Activated CD4-positive, alpha-beta T cell treated with anti-CD3 and anti-CD28 coated beads for 36 hours (primary cell): Measurements from ENCODE around the gene KCTD12. TPM values are rescaled to one million over a fixed set of nuclear protein-coding genes. Genes with fewer than 3 reads are reported as not detected.

Experiments
- ATAC-seq: fragments of 200-7000 bp; cut with Tn5 transposase; one replicate; pipeline ENCODE4 v1.10.0; 2021; ENCODE audit warnings: mild to moderate bottlenecking, moderate library complexity
- CTCF ChIA-PET: fragments of 350-600 bp; sonication (Branson Sonifier 250); formaldehyde crosslinking; loops from one replicate; lab custom pipeline; 2021; ENCODE audit warnings: antibody characterized with exemption; lab: Charles Lee
- POLR2A ChIA-PET: fragments of 350-600 bp; sonication (Branson Sonifier 250); formaldehyde crosslinking; loops from one replicate; lab custom pipeline; 2021; ENCODE audit warnings: antibody characterized with exemption, inconsistent platforms; lab: Charles Lee
- DNase-seq: peaks from one replicate; pipeline ENCODE4 v3.0.0-alpha.2; 2020
- H3K27ac Mint-ChIP-seq: one replicate; pipeline ENCODE4 v1.8.0; 2021; ENCODE audit warnings: mixed read lengths
- H3K27me3 Mint-ChIP-seq: one replicate; pipeline ENCODE4 v1.8.0; 2021; ENCODE audit warnings: mixed read lengths
- H3K36me3 Mint-ChIP-seq: one replicate; pipeline ENCODE4 v1.8.0; 2021; ENCODE audit warnings: low read depth, mixed read lengths
- H3K4me1 Mint-ChIP-seq: one replicate; pipeline ENCODE4 v1.8.0; 2021; ENCODE audit warnings: mixed read lengths
- H3K4me3 Mint-ChIP-seq: one replicate; pipeline ENCODE4 v1.8.0; 2021; ENCODE audit warnings: mild to moderate bottlenecking, moderate library complexity, mixed read lengths
- H3K9me3 Mint-ChIP-seq: one replicate; pipeline ENCODE4 v1.8.0; 2021; ENCODE audit warnings: low read depth, mixed read lengths
- intact Hi-C, 2 experiments: fragments of 100-400 bp; cut with DNase I in 1 of 2; cut with micrococcal nuclease in 1 of 2; formaldehyde crosslinking; loops; one replicate each; pipeline versions ENCODE4 v1.14.2 to v1.15.1; 2022 to 2024; cut with DNase I, micrococcal nuclease
- total RNA-seq, 2 experiments: library from RNA; stranded (reverse); gene quantifications; one replicate each; pipeline ENCODE4 v1.2.3, GENCODE V29; 2021

KCTD12 gene
- total RNA-seq, 2 experiments from 2014 or later, result 9.9 to 11.1 TPM

DNA sequence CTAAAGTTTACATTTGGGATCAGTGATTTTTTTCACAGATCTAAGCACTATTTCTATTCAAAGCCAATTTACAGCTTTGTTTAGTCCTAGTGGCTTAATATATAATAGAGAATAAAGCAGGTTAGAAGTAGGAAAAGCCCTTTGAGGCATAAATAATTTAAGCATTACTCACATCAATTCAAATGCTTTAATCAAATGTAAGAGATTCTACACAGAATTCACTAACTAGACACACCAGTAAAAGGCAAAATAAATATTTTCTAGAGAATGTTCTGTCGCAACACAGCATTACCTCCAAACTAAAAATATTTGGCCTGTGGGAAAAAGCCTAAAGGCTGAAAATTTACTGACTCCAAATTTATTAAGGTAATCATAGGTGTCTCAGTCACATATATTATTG lies 31.3 kb downstream of the KCTD12 start:
- Mint-ChIP-seq H3K27me3 (no peaks in the 10 kb centered on the region), H3K36me3 (no peaks in the 10 kb centered on the region), H3K4me1 (peaks cover 2% of the 10 kb centered on the region), H3K4me3 (no peak overlapping the region), H3K9me3 (no peaks in the 10 kb centered on the region), H3K27ac (no peak overlapping the region)
- POLR2A ChIA-PET, result no interaction called here
- ATAC-seq (no peak), DNase-seq (no peak)
- CTCF ChIA-PET, result interaction anchor here (0.7 kb wide), 1 partner anchor 23 kb away, joined by 3 read pairs; no protein-coding TSS in a partner anchor
- intact Hi-C loops, result no loop called here

DNA sequence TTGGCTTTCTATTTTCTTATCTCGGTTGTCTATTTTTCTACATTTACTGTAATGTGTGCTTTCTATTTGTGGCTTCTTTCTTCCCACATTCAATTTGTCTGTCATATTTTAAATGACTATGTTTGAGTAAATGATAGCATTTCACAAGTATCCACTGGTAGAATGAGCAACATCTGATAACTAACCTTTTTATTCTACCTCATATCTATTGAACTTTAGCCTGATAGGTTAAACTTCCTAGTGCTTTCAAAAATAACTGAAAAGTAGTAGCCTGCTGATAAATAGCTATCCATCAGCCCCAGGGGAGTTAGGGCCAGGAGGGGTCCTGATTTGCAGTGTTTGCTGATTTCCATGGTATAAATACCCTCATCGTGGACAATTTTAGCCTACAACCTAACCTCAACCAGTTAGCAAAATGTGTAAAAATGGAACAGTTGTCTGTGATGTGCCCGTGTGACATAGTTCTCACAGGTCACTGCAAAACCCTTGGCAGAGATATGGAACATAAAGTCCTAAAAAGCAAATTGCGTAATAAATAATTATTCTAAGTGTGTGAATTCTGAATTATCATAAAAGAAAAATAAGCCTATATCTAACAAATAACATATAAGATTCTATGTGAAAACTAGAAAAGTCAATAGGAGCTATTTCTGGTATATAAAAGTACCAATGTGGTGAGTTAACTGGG lies 32.1 kb downstream of the KCTD12 start:
- POLR2A ChIA-PET, result no interaction called here

DNA sequence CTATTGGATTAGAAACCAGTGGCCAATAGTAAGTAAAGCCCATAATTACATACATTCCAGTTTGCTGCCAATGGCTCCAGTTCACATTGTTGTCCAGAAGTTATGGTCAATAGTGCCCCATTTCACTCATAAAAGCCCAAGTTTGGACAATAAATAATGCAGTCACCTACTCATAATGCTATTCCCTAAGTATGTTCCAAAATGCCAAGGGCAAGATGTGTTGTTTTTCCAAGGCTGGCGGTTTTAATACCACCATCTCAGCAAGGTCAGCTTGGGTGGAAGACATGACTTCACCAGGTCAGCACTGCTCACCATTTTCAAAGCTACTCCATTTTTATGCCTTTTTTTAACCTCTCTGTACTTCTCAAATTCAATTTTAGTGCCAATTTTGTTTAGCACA lies 32.7 kb downstream of the KCTD12 start:
- Mint-ChIP-seq H3K4me3 (no peak overlapping the region), H3K27ac (no peak overlapping the region), H3K9me3 (no peaks in the 10 kb centered on the region), H3K27me3 (peaks cover 2% of the 10 kb centered on the region), H3K36me3 (no peaks in the 10 kb centered on the region), H3K4me1 (peaks cover 2% of the 10 kb centered on the region)
- ChIA-PET POLR2A (no interaction called here), CTCF (no interaction called here)
- ATAC-seq, result no peak
- no peak for DNase-seq
- intact Hi-C loops, result no loop called here

More for the DNA sequence above, 32.1 kb downstream of the KCTD12 start:
- ATAC-seq (no peak), DNase-seq (no peak)
- peaks cover 2% of the 10 kb centered on the region for H3K4me1 Mint-ChIP-seq
- H3K27ac Mint-ChIP-seq, result no peak overlapping the region
- H3K27me3 Mint-ChIP-seq, result peaks cover 2% of the 10 kb centered on the region
- H3K9me3 Mint-ChIP-seq, result no peaks in the 10 kb centered on the region
- intact Hi-C loops, result no loop called here
- no peak overlapping the region for H3K4me3 Mint-ChIP-seq
- H3K36me3 Mint-ChIP-seq, result no peaks in the 10 kb centered on the region
- CTCF ChIA-PET, result no interaction called here

DNA sequence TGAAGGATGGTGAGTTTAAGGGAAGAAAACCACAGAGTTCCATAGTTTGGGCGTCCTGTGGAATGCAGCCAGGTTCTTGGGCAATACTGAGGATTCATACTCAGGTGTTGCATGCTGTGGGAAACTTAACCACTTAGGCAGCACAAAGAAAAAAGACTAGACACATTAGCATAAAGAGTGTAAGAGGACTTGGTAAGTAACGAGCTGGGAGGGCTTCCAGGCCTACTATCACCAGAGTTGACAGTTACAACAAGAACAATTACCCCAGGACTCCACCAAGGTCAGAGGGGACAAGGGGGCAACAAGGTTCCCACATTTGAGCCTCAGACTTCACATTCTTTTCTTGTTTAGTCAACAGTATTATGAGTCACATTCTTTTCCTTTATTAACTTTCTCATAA lies 33.2 kb downstream of the KCTD12 start:
- no peak for ATAC-seq
- no peak for DNase-seq
- H3K27me3 Mint-ChIP-seq, result peaks cover 2% of the 10 kb centered on the region
- H3K36me3 Mint-ChIP-seq, result no peaks in the 10 kb centered on the region
- H3K27ac Mint-ChIP-seq, result no peak overlapping the region
- intact Hi-C loops, result no loop called here
- H3K4me1 Mint-ChIP-seq, result peaks cover 2% of the 10 kb centered on the region
- no peaks in the 10 kb centered on the region for H3K9me3 Mint-ChIP-seq
- ChIA-PET CTCF (no interaction called here), POLR2A (no interaction called here)
- no peak overlapping the region for H3K4me3 Mint-ChIP-seq

DNA sequence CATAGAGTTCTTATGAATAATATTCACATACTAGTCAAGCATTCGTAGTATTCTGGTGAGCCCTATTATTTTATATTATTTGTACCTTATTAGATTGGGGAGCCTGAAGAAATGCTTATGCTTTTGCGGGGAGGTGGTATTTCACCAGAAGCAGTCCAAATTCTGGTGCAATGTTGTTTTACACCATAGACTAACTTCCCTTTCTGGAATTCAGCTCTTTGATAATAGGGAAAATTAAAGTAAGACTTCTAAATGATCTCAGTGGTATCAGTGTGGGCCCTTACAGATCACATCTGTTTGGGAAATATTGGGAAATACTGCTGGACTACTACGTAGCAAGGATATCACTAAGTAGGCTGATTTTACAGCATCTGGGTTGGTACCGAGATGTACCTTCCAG lies 34.2 kb downstream of the KCTD12 start:
- Mint-ChIP-seq H3K9me3 (no peaks in the 10 kb centered on the region), H3K4me1 (peaks cover 2% of the 10 kb centered on the region), H3K4me3 (no peak overlapping the region), H3K36me3 (no peaks in the 10 kb centered on the region), H3K27ac (no peak overlapping the region), H3K27me3 (peaks cover 2% of the 10 kb centered on the region)
- ATAC-seq (no peak), DNase-seq (no peak)
- ChIA-PET POLR2A (no interaction called here), CTCF (no interaction called here)
- intact Hi-C loops, result no loop called here

DNA sequence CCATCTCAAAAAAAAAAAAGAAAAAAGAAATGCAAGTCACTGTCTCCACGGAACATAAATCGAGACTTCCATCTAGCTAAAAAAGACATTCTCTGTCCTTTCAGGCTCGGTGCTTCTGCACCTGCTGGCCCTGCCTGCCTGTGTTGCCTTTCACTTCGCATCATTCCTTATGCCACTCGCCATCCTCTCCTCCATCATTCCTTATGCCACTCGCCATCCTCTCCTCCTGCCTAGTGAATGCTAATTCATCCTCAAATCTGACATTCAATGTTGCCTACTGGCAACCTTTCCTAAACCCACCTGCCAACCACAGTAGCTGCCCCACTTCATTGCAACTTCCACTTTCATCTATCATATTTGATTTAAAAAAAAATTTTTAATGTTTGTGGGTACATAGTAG lies 36.7 kb downstream of the KCTD12 start:
- ATAC-seq (no peak), DNase-seq (no peak)
- peaks cover 2% of the 10 kb centered on the region for H3K27me3 Mint-ChIP-seq
- no peaks in the 10 kb centered on the region for H3K9me3 Mint-ChIP-seq
- no peaks in the 10 kb centered on the region for H3K4me1 Mint-ChIP-seq
- CTCF ChIA-PET, result no interaction called here
- intact Hi-C loops, result no loop called here
- H3K4me3 Mint-ChIP-seq, result no peak overlapping the region
- H3K36me3 Mint-ChIP-seq, result no peaks in the 10 kb centered on the region
- POLR2A ChIA-PET, result no interaction called here
- H3K27ac Mint-ChIP-seq, result no peak overlapping the region

DNA sequence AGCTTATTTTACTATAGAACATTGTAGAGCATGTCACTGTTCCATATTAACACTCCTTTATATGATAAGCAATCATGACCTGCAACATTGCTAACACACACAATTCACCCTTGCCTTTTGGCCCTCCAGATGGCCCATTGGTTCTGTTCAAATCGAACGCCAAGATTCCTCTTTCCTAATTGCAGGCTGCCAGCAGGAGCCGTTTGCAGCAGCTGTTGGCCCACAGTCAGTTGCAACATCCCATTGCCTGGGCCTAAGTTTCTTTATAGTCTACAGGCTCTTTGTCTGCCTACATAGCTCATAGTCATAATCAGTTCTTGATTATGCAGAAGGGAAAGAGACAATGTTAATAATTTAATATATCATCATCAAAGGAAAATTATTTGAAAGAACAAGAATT lies 37.6 kb downstream of the KCTD12 start:
- H3K27ac Mint-ChIP-seq, result no peak overlapping the region
- ATAC-seq, result no peak
- intact Hi-C loops, result no loop called here
- no peak overlapping the region for H3K4me3 Mint-ChIP-seq
- DNase-seq, result no peak
- ChIA-PET POLR2A (no interaction called here), CTCF (interaction anchor here (0.9 to 1.7 kb wide), 2 partner anchors 11 to 115 kb away, joined by 3 to 4 read pairs; no protein-coding TSS in a partner anchor)
- no peaks in the 10 kb centered on the region for H3K9me3 Mint-ChIP-seq
- no peaks in the 10 kb centered on the region for H3K4me1 Mint-ChIP-seq
- no peaks in the 10 kb centered on the region for H3K36me3 Mint-ChIP-seq
- H3K27me3 Mint-ChIP-seq, result peaks cover 2% of the 10 kb centered on the region

DNA sequence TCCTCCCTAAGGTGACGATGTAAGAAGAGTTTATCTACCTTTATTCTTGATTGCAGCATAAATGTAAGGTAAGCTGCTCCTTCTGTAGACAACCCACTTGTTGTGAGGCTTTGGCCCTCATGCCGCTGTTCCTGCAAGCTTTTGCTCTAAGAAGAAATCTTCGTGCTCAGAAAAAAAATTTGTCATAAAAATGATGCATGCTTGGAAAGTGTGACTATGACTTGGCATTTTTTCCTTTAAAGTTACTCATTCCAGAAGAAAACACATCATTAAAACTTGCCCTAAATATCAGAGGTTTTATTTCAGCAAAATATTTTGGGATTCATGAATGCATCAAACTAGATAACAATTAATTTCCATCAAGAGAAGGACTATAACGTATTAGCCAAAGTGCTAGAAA lies 39.8 kb downstream of the KCTD12 start:
- ChIA-PET CTCF (interaction anchor here (0.8 kb wide), 1 partner anchor 57 kb away, joined by 4 read pairs; no protein-coding TSS in a partner anchor), POLR2A (no interaction called here)
- DNase-seq, result no peak
- intact Hi-C loops, result no loop called here
- Mint-ChIP-seq H3K27ac (no peak overlapping the region), H3K27me3 (peaks cover 7% of the 10 kb centered on the region), H3K4me3 (no peak overlapping the region), H3K9me3 (no peaks in the 10 kb centered on the region), H3K4me1 (no peaks in the 10 kb centered on the region), H3K36me3 (no peaks in the 10 kb centered on the region)
- ATAC-seq, result no peak

DNA sequence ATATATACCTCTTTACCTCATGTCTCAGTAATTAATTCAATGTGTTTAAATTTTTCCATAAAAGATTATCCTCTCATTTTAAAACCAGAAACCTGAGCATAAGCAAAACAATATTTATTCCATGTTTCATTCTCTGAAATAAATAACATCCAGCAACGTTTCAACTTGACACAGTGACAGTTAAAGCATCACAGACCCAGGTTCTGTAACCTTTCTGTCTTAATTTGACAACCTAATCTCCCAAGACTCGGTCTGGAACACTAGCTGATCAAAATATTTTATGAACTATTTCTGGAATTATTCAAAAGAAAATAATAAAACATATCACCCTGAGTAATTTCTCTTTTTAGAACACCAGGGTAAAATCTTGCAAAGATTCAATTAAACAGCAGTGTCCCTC lies 40.3 kb downstream of the KCTD12 start:
- ChIA-PET POLR2A (no interaction called here), CTCF (interaction anchor here (0.8 kb wide), 1 partner anchor 57 kb away, joined by 4 read pairs; no protein-coding TSS in a partner anchor)
- no peaks in the 10 kb centered on the region for H3K4me1 Mint-ChIP-seq
- no peaks in the 10 kb centered on the region for H3K36me3 Mint-ChIP-seq
- H3K4me3 Mint-ChIP-seq, result no peak overlapping the region
- ATAC-seq (no peak), DNase-seq (no peak)
- H3K27ac Mint-ChIP-seq, result no peak overlapping the region
- no peaks in the 10 kb centered on the region for H3K9me3 Mint-ChIP-seq
- intact Hi-C loops, result no loop called here
- peaks cover 7% of the 10 kb centered on the region for H3K27me3 Mint-ChIP-seq

DNA sequence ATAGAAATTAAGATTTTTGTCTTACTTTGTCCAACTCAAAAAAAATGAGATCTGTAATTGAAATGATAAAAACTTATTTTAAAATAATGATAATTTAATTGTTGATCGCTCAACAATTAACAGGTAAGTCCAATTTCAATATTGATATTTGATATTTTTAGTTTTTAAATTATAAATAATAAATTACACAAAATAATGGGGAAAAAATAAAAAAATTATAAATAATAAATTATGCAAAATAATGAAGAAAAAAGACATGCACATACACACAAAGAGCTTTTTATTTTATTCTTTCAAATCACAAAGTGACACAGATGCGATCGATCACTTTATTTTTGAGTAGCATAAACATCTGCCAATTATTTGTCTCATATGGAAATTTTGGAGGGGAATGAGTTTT lies 40.8 kb downstream of the KCTD12 start:
- Mint-ChIP-seq H3K36me3 (no peaks in the 10 kb centered on the region), H3K27me3 (peaks cover 7% of the 10 kb centered on the region), H3K9me3 (no peaks in the 10 kb centered on the region), H3K4me1 (no peaks in the 10 kb centered on the region), H3K27ac (no peak overlapping the region), H3K4me3 (no peak overlapping the region)
- DNase-seq (no peak), ATAC-seq (no peak)
- ChIA-PET POLR2A (no interaction called here), CTCF (no interaction called here)
- intact Hi-C loops, result no loop called here

DNA sequence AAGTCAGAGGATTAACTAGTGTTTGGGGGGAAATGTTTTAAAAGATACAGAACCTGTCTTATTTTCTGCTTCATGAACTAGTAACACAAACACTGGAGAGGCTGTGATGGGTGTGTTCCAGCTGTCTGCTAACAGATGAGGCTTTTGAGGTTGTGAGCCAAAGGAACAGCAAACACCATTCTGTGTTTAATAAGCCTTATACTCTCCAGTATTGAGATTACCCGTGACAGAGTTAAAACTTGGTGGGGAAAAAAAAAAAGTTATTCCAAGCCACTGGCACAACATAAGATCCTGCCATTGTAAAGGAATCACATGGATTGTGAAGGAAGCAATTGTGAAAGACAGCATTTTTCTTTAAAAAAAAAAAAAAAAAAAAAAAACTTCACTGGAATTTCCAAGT lies 48.4 kb downstream of the KCTD12 start:
- CTCF ChIA-PET, result interaction anchor here (1.6 kb wide), 1 partner anchor 10 kb away, joined by 4 read pairs; no protein-coding TSS in a partner anchor
- H3K4me3 Mint-ChIP-seq, result no peak overlapping the region
- H3K27ac Mint-ChIP-seq, result no peak overlapping the region
- H3K4me1 Mint-ChIP-seq, result no peaks in the 10 kb centered on the region
- POLR2A ChIA-PET, result no interaction called here
- ATAC-seq, result no peak
- H3K27me3 Mint-ChIP-seq, result peaks cover 7% of the 10 kb centered on the region
- DNase-seq, result no peak
- intact Hi-C loops, result no loop called here
- H3K36me3 Mint-ChIP-seq, result no peaks in the 10 kb centered on the region
- no peaks in the 10 kb centered on the region for H3K9me3 Mint-ChIP-seq

DNA sequence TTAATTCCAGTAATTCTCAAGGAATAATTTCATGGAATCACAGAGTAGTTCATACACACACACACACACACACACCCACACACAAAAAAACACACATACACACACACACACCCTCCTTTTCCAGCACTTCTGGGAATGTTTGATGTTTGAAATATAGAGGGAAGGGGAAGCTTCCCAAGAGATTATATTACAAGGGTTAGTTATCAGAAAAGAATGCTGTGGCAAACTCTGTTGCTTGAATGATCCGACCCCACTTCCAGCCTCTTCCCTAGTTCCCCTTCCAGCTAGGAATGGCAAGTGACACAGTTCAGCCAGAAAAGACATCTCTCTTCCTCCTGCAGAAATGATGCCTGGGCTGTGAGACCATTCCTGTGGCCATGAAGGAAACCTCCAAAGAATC lies 49.9 kb downstream of the KCTD12 start:
- intact Hi-C loops, result no loop called here
- no peak for ATAC-seq
- Mint-ChIP-seq H3K4me3 (no peak overlapping the region), H3K9me3 (no peaks in the 10 kb centered on the region), H3K27me3 (peaks cover 6% of the 10 kb centered on the region), H3K27ac (no peak overlapping the region), H3K4me1 (no peaks in the 10 kb centered on the region), H3K36me3 (no peaks in the 10 kb centered on the region)
- ChIA-PET CTCF (no interaction called here), POLR2A (no interaction called here)
- no peak for DNase-seq
